Stimulated activated naive CD8-positive, alpha-beta T cell treated with anti-CD3 and anti-CD28 coated beads, Interleukin-15, Interleukin-2, amounts not matched to agents 100 ng/mL and 50 ng/mL, for 24 hours (primary cell): Measurements from ENCODE around the gene XPNPEP3.
"Not testable (repeated sequence)": the region's sequence is repeated elsewhere in the genome, so short reads cannot be mapped to it uniquely, and the experiment has no call there.

Experiments used
- H3K27ac Mint-ChIP-seq: one replicate; pipeline ENCODE4 v1.8.0; 2021; ENCODE audit warnings: mild to moderate bottlenecking, mixed read lengths
- H3K27me3 Mint-ChIP-seq: one replicate; pipeline ENCODE4 v1.8.0; 2021; ENCODE audit warnings: mixed read lengths
- H3K36me3 Mint-ChIP-seq: one replicate; pipeline ENCODE4 v1.8.0; 2021; ENCODE audit warnings: low read depth, mixed read lengths
- H3K4me1 Mint-ChIP-seq: one replicate; pipeline ENCODE4 v1.8.0; 2021; ENCODE audit warnings: low read depth, mixed read lengths
- H3K4me3 Mint-ChIP-seq: one replicate; pipeline ENCODE4 v1.8.0; 2021; ENCODE audit warnings: mild to moderate bottlenecking, mixed read lengths
- H3K9me3 Mint-ChIP-seq: one replicate; pipeline ENCODE4 v1.8.0; 2021; ENCODE audit warnings: mixed read lengths

The XPNPEP3 gene

GRCh38 chr22:40856513-40857308 lies at the start of gene XPNPEP3, which contains the start of gene ST13:
Gene XPNPEP3 (plus strand): TSS chr22:40857148. CDS start chr22:40857182, 34 bp downstream.
Gene ST13 (minus strand): TSS chr22:40856639. CDS start chr22:40856540, 99 bp downstream.
- Mint-ChIP-seq H3K36me3 (peaks cover 34% of the 10 kb centered on the region), H3K4me1 (peaks cover 57% of the 10 kb centered on the region), H3K27ac (peak within 1 kb of the TSS; percentile 100), H3K27me3 (no peaks in the 10 kb centered on the region), H3K4me3 (peak within 1 kb of the TSS; percentile 99), H3K9me3 (no peaks in the 10 kb centered on the region)

- Mint-ChIP-seq H3K36me3 (peaks cover 11% of the 10 kb centered on the region), H3K27me3 (no peaks in the 10 kb centered on the region), H3K9me3 (no peaks in the 10 kb centered on the region), H3K4me1 (peaks cover 5% of the 10 kb centered on the region), H3K27ac (no peak overlapping the region), H3K4me3 (no peak overlapping the region)
These were observed 48.7 kb upstream of the XPNPEP3 start for GRCh38 chr22:40808018-40808841.

GRCh38 chr22:40813912-40814315 lies 43.0 kb upstream of the XPNPEP3 start:
- Mint-ChIP-seq H3K36me3 (peaks cover 36% of the 10 kb centered on the region), H3K4me1 (peaks cover 31% of the 10 kb centered on the region), H3K4me3 (no peak overlapping the region), H3K27ac (no peak overlapping the region), H3K9me3 (no peaks in the 10 kb centered on the region), H3K27me3 (no peaks in the 10 kb centered on the region)

GRCh38 chr22:40817737-40818136 lies 39.2 kb upstream of the XPNPEP3 start:
- Mint-ChIP-seq H3K4me3 (peak overlapping the region; percentile 88), H3K9me3 (no peaks in the 10 kb centered on the region), H3K4me1 (peaks cover 34% of the 10 kb centered on the region), H3K27me3 (no peaks in the 10 kb centered on the region), H3K36me3 (peaks cover 35% of the 10 kb centered on the region), H3K27ac (peak overlapping the region; percentile 75)

- peaks cover 36% of the 10 kb centered on the region for H3K36me3 Mint-ChIP-seq
- H3K27me3 Mint-ChIP-seq, result no peaks in the 10 kb centered on the region
- peak overlapping the region; percentile 88 for H3K4me3 Mint-ChIP-seq
- peak overlapping the region; percentile 94 for H3K27ac Mint-ChIP-seq
- H3K4me1 Mint-ChIP-seq, result peaks cover 34% of the 10 kb centered on the region
- H3K9me3 Mint-ChIP-seq, result no peaks in the 10 kb centered on the region
These were observed 38.7 kb upstream of the XPNPEP3 start for GRCh38 chr22:40818192-40818746.

- Mint-ChIP-seq H3K36me3 (peaks cover 39% of the 10 kb centered on the region), H3K4me1 (peaks cover 34% of the 10 kb centered on the region), H3K4me3 (peak within 1 kb of the TSS; percentile 88), H3K9me3 (no peaks in the 10 kb centered on the region), H3K27me3 (no peaks in the 10 kb centered on the region), H3K27ac (peak within 1 kb of the TSS; percentile 94)
These were observed 38.0 kb upstream of the XPNPEP3 start, which contains the start of gene SLC25A17 for GRCh38 chr22:40818747-40819598. Gene SLC25A17 (minus strand): TSS chr22:40819346. CDS start chr22:40819248, 98 bp downstream.

GRCh38 chr22:40819599-40820140 lies 37.3 kb upstream of the XPNPEP3 start:
- Mint-ChIP-seq H3K27ac (peak overlapping the region; percentile 16), H3K36me3 (peaks cover 34% of the 10 kb centered on the region), H3K27me3 (no peaks in the 10 kb centered on the region), H3K9me3 (no peaks in the 10 kb centered on the region), H3K4me3 (peak overlapping the region; percentile 88), H3K4me1 (peaks cover 34% of the 10 kb centered on the region)

- Mint-ChIP-seq H3K27me3 (no peaks in the 10 kb centered on the region), H3K36me3 (peaks cover 33% of the 10 kb centered on the region), H3K4me1 (peaks cover 11% of the 10 kb centered on the region), H3K27ac (no peak overlapping the region), H3K4me3 (no peak overlapping the region), H3K9me3 (no peaks in the 10 kb centered on the region)
These were observed 33.5 kb upstream of the XPNPEP3 start for GRCh38 chr22:40823426-40823825.

GRCh38 chr22:40826292-40826691 lies 30.7 kb upstream of the XPNPEP3 start:
- not testable (repeated sequence) for H3K27me3 Mint-ChIP-seq, H3K4me3 Mint-ChIP-seq, H3K9me3 Mint-ChIP-seq, H3K27ac Mint-ChIP-seq, H3K4me1 Mint-ChIP-seq
- H3K36me3 Mint-ChIP-seq, result peaks cover 55% of the 10 kb centered on the region

GRCh38 chr22:40826984-40827741 lies 29.8 kb upstream of the XPNPEP3 start:
- Mint-ChIP-seq H3K27ac (no peak overlapping the region), H3K9me3 (no peaks in the 10 kb centered on the region), H3K4me1 (no peaks in the 10 kb centered on the region), H3K4me3 (no peak overlapping the region), H3K27me3 (no peaks in the 10 kb centered on the region), H3K36me3 (peaks cover 61% of the 10 kb centered on the region)

- H3K36me3 Mint-ChIP-seq, result peaks cover 58% of the 10 kb centered on the region
- H3K4me3 Mint-ChIP-seq, result no peak overlapping the region
- no peaks in the 10 kb centered on the region for H3K9me3 Mint-ChIP-seq
- H3K27me3 Mint-ChIP-seq, result no peaks in the 10 kb centered on the region
- H3K27ac Mint-ChIP-seq, result no peak overlapping the region
- no peaks in the 10 kb centered on the region for H3K4me1 Mint-ChIP-seq
These were observed 27.8 kb upstream of the XPNPEP3 start for GRCh38 chr22:40829131-40829530.

GRCh38 chr22:40834619-40835018 lies 22.3 kb upstream of the XPNPEP3 start:
- no peaks in the 10 kb centered on the region for H3K9me3 Mint-ChIP-seq
- no peak overlapping the region for H3K4me3 Mint-ChIP-seq

GRCh38 chr22:40838486-40838885 lies 18.5 kb upstream of the XPNPEP3 start:
- no peaks in the 10 kb centered on the region for H3K9me3 Mint-ChIP-seq
- H3K4me3 Mint-ChIP-seq, result no peak overlapping the region
- H3K27ac Mint-ChIP-seq, result no peak overlapping the region
- H3K36me3 Mint-ChIP-seq, result peaks cover 73% of the 10 kb centered on the region
- no peaks in the 10 kb centered on the region for H3K27me3 Mint-ChIP-seq
- peaks cover 4% of the 10 kb centered on the region for H3K4me1 Mint-ChIP-seq

More at GRCh38 chr22:40834619-40835018, 22.3 kb upstream of the XPNPEP3 start:
- H3K4me1 Mint-ChIP-seq, result no peaks in the 10 kb centered on the region
- H3K36me3 Mint-ChIP-seq, result peaks cover 71% of the 10 kb centered on the region
- H3K27me3 Mint-ChIP-seq, result no peaks in the 10 kb centered on the region
- no peak overlapping the region for H3K27ac Mint-ChIP-seq
